HepG2 (cell line): Measurements from ENCODE around the gene PMM2. TPM values are rescaled to one million over a fixed set of nuclear protein-coding genes. Genes with fewer than 3 reads are reported as not detected.

Experiments used
- HNRNPH1 ChIP-seq: fragments of 200-400 bp; formaldehyde crosslinking; optimal IDR thresholded peaks from 2 replicates; pipeline ENCODE3; 2017; ENCODE audit warnings: mild to moderate bottlenecking, low read depth, low read length
- POLR2G ChIP-seq: fragments of 200-400 bp; formaldehyde crosslinking; IDR thresholded peaks from 2 replicates; pipeline ENCODE4 v1.6.1; 2018; ENCODE audit warnings: mild to moderate bottlenecking, low read depth, low read length, moderate library complexity
- REPIN1 ChIP-seq: sonication (generic); formaldehyde crosslinking; IDR thresholded peaks from 2 replicates; pipeline ENCODE4 v1.8.0; 2022; ENCODE audit warnings: missing genetic modification reagents, low read depth, mild to moderate bottlenecking, borderline replicate concordance
- USF2 ChIP-seq, 2 experiments: sonication (generic) in 1 of 2; formaldehyde crosslinking in 1 of 2; IDR thresholded peaks; 2 replicates each; pipeline versions ENCODE4 v1.5.1 to v1.6.1; 2011 to 2020; ENCODE audit warnings: borderline replicate concordance in 1 of 2, low read depth in 1 of 2, low read length in 1 of 2, mild to moderate bottlenecking in 1 of 2, missing genetic modification reagents in 1 of 2, moderate library complexity in 1 of 2
- ZNF350 ChIP-seq: sonication (generic); formaldehyde crosslinking; IDR thresholded peaks from 2 replicates; pipeline ENCODE4 v1.4.0; 2020; ENCODE audit warnings: mild to moderate bottlenecking, low read depth, missing genetic modification reagents, borderline replicate concordance
- ZNF609 ChIP-seq: sonication (generic); formaldehyde crosslinking; IDR thresholded peaks from 2 replicates; pipeline ENCODE4 v1.4.0; 2020; ENCODE audit warnings: mild to moderate bottlenecking, missing genetic modification reagents, borderline replicate concordance
- polyA plus RNA-seq, 8 experiments: library from polyadenylated mRNA; depleted of rRNA in 3 of 8; stranded (reverse) in 7 of 8; unstranded in 1 of 8; fragments of >200 nt; fragmentation: Illumina TruSeq in 4 of 8; extraction: Trizol in 4 of 8; gene quantifications; 2 replicates each; pipeline versions ENCODE4 v1.2.1 to v1.2.3, GENCODE V29; 2011 to 2016; ENCODE audit warnings: low read depth in 4 of 8, missing spikeins in 1 of 8, mixed read lengths in 1 of 8; ENCODE audit not compliant: insufficient read depth in 1 of 8
- total RNA-seq, 5 experiments: library from RNA; depleted of rRNA; stranded (reverse); fragments of >200 nt; fragmentation: Illumina TruSeq; extraction: Trizol; gene quantifications; 2 replicates each; pipeline ENCODE4 v1.2.3, GENCODE V29; 2016; ENCODE audit warnings: low read depth in 1 of 5
- TF ChIP-seq, protein P1 (sequence below): sonication (generic); formaldehyde crosslinking; conservative IDR thresholded peaks from 2 replicates; pipeline ENCODE4 v1.5.0; 2020; ENCODE audit warnings: missing genetic modification reagents
- TF ChIP-seq, protein P2 (sequence below): sonication (generic); formaldehyde crosslinking; IDR thresholded peaks from 2 replicates; pipeline ENCODE4 v1.4.0; 2020; ENCODE audit warnings: missing genetic modification reagents
- TF ChIP-seq, protein P3 (sequence below): sonication (generic); formaldehyde crosslinking; IDR thresholded peaks from 2 replicates; pipeline ENCODE4 v1.8.0; 2022; ENCODE audit warnings: low read depth, missing genetic modification reagents
- TF ChIP-seq, protein P4 (sequence below): IDR thresholded peaks from 2 replicates; pipeline ENCODE4 v1.6.1; 2016; ENCODE audit warnings: mild to moderate bottlenecking, missing biosample characterization, missing genetic modification reagents
- TF ChIP-seq, protein P5 (sequence below): sonication (generic); formaldehyde crosslinking; IDR thresholded peaks from 2 replicates; pipeline ENCODE4 v1.8.0; 2022; ENCODE audit warnings: mild to moderate bottlenecking, missing genetic modification reagents; ENCODE audit not compliant: insufficient replicate concordance

PMM2 gene
- total and polyA plus RNA-seq, 2 of the 13 experiments (the other 11 are each of a cell fraction or from before 2014, with no cell fraction given), result 52.2 to 93.7 TPM

DNA sequence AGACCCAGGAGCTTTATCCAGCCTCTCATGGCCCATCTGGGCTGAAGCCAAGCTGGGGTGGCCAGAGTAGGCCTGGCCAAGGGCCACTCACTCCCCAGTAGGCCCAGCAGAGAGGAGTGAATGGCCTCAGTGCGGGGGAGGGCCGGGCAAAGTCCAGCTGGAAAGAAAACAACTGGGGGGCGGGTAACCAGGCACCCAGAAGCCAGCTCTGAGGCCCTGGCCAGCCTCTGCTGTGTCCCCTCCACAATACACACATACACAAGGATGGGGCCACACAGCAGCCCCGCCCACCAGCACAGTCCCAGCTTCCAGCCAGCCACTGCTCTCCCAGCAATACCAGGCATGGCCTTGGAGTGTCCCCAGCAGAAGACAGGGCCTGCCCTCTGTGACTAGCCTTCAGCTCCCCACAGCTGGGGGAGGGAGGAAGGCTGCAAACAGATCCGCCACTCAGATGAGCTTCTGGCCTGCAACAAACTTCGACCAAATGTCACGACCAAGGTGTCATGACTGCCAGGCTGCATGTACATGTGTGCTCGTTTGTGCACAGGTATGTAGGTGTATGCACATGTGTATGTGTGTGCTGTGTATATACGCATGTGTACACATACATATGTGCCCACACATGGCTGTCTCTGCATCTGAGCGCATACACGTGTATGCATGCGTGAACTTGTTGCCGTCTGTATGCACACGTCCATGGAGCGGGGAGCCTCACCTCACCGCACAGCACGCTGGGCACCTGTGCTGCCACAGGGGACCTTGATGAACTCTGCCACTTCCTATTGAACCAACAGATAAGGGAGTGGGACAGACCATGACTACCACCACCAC is 66.2 kb downstream of the PMM2 start (continued):
- TF ChIP-seq, protein P1, sequence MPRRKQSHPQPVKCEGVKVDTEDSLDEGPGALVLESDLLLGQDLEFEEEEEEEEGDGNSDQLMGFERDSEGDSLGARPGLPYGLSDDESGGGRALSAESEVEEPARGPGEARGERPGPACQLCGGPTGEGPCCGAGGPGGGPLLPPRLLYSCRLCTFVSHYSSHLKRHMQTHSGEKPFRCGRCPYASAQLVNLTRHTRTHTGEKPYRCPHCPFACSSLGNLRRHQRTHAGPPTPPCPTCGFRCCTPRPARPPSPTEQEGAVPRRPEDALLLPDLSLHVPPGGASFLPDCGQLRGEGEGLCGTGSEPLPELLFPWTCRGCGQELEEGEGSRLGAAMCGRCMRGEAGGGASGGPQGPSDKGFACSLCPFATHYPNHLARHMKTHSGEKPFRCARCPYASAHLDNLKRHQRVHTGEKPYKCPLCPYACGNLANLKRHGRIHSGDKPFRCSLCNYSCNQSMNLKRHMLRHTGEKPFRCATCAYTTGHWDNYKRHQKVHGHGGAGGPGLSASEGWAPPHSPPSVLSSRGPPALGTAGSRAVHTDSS (CRISPR knock-in tag), result no peak
- TF ChIP-seq REPIN1 (CRISPR knock-in tag) (peak; percentile 98), USF2 (IDR thresholded peaks at IDR 0.05; ENCODE audit: low read depth, low read length) (no peak), USF2 (CRISPR knock-in tag; IDR thresholded peaks at IDR 0.05; ENCODE audit: borderline replicate concordance) (no peak; the same call in 1 of the 2 replicates), ZNF350 (CRISPR knock-in tag) (peak; percentile 100), HNRNPH1 (peak; percentile 86), ZNF609 (peak; percentile 96), POLR2G (peak; percentile 82)
- TF ChIP-seq, protein P2, sequence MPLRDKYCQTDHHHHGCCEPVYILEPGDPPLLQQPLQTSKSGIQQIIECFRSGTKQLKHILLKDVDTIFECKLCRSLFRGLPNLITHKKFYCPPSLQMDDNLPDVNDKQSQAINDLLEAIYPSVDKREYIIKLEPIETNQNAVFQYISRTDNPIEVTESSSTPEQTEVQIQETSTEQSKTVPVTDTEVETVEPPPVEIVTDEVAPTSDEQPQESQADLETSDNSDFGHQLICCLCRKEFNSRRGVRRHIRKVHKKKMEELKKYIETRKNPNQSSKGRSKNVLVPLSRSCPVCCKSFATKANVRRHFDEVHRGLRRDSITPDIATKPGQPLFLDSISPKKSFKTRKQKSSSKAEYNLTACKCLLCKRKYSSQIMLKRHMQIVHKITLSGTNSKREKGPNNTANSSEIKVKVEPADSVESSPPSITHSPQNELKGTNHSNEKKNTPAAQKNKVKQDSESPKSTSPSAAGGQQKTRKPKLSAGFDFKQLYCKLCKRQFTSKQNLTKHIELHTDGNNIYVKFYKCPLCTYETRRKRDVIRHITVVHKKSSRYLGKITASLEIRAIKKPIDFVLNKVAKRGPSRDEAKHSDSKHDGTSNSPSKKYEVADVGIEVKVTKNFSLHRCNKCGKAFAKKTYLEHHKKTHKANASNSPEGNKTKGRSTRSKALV (CRISPR knock-in tag), result peak; percentile 96
- TF ChIP-seq, protein P3, sequence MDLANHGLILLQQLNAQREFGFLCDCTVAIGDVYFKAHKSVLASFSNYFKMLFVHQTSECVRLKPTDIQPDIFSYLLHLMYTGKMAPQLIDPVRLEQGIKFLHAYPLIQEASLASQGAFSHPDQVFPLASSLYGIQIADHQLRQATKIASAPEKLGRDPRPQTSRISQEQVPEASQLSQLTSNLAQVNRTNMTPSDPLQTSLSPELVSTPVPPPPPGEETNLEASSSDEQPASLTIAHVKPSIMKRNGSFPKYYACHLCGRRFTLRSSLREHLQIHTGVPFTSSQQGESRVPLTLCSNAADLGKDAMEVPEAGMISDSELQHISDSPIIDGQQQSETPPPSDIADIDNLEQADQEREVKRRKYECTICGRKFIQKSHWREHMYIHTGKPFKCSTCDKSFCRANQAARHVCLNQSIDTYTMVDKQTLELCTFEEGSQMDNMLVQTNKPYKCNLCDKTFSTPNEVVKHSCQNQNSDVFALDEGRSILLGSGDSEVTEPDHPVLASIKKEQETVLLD, result peak; percentile 63
- TF ChIP-seq, protein P4, sequence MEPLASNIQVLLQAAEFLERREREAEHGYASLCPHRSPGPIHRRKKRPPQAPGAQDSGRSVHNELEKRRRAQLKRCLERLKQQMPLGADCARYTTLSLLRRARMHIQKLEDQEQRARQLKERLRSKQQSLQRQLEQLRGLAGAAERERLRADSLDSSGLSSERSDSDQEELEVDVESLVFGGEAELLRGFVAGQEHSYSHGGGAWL, result peak; percentile 60
- TF ChIP-seq, protein P5, sequence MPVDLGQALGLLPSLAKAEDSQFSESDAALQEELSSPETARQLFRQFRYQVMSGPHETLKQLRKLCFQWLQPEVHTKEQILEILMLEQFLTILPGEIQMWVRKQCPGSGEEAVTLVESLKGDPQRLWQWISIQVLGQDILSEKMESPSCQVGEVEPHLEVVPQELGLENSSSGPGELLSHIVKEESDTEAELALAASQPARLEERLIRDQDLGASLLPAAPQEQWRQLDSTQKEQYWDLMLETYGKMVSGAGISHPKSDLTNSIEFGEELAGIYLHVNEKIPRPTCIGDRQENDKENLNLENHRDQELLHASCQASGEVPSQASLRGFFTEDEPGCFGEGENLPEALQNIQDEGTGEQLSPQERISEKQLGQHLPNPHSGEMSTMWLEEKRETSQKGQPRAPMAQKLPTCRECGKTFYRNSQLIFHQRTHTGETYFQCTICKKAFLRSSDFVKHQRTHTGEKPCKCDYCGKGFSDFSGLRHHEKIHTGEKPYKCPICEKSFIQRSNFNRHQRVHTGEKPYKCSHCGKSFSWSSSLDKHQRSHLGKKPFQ (CRISPR knock-in tag), result peak; percentile 86
